Measurements from ENCODE around the gene CDC42BPB.

The CDC42BPB gene

GRCh38 chr14:103064436-103064835, 7.1 kb upstream of the CDC42BPB start:
- DNase-seq (ENCODE audit: low read depth), result no peak

GRCh38 chr14:103061482-103061976, 4.2 kb upstream of the CDC42BPB start:
- no peak for TF ChIP-seq CTCF (IDR thresholded peaks at IDR 0.05; ENCODE audit: control insufficient read depth, extremely low read depth, insufficient read depth)
- no peak overlapping the region for H3K4me3 ChIP-seq (ENCODE audit: low read depth, low read length)
- no peak for DNase-seq (ENCODE audit: low read depth)

More at GRCh38 chr14:103064436-103064835, 7.1 kb upstream of the CDC42BPB start:
- no peak overlapping the region for H3K4me3 ChIP-seq (ENCODE audit: low read depth, low read length)
- TF ChIP-seq CTCF (IDR thresholded peaks at IDR 0.05; ENCODE audit: control insufficient read depth, extremely low read depth, insufficient read depth), result no peak

GRCh38 chr14:103059556-103059955, 2.2 kb upstream of the CDC42BPB start:
- DNase-seq (ENCODE audit: low read depth), result no peak
- no peak overlapping the region for H3K4me3 ChIP-seq (ENCODE audit: low read depth, low read length)
- no peak for TF ChIP-seq CTCF (IDR thresholded peaks at IDR 0.05; ENCODE audit: control insufficient read depth, extremely low read depth, insufficient read depth)

- no peak for TF ChIP-seq CTCF (IDR thresholded peaks at IDR 0.05; ENCODE audit: control insufficient read depth, extremely low read depth, insufficient read depth)
- no peak for DNase-seq (ENCODE audit: low read depth)
- peak overlapping the region; percentile 94 for H3K4me3 ChIP-seq (ENCODE audit: low read depth, low read length)
Measured at GRCh38 chr14:103058164-103059055, 1.1 kb upstream of the CDC42BPB start.

GRCh38 chr14:103057028-103057371, 349 bp downstream of the CDC42BPB start:
- peak overlapping the region; percentile 77 for H3K4me3 ChIP-seq (ENCODE audit: low read depth, low read length)
- TF ChIP-seq CTCF (IDR thresholded peaks at IDR 0.05; ENCODE audit: control insufficient read depth, extremely low read depth, insufficient read depth), result no peak
- DNase-seq (ENCODE audit: low read depth), result no peak

GRCh38 chr14:103056322-103057027, 874 bp downstream of the CDC42BPB start:
- peak overlapping the region; percentile 77 for H3K4me3 ChIP-seq (ENCODE audit: low read depth, low read length)
- no peak for TF ChIP-seq CTCF (IDR thresholded peaks at IDR 0.05; ENCODE audit: control insufficient read depth, extremely low read depth, insufficient read depth)
- no peak for DNase-seq (ENCODE audit: low read depth)

Measured in LNCaP clone FGC (cell line).